ENCODE measurements around the gene ZC3H12D. TPM values are rescaled to one million over a fixed set of nuclear protein-coding genes. Genes with fewer than 3 reads are reported as not detected.

Gene ZC3H12D
- total RNA-seq, 6 donors from 2014 or later, result 1.4 to 5.7 (median 2.6) TPM

DNA sequence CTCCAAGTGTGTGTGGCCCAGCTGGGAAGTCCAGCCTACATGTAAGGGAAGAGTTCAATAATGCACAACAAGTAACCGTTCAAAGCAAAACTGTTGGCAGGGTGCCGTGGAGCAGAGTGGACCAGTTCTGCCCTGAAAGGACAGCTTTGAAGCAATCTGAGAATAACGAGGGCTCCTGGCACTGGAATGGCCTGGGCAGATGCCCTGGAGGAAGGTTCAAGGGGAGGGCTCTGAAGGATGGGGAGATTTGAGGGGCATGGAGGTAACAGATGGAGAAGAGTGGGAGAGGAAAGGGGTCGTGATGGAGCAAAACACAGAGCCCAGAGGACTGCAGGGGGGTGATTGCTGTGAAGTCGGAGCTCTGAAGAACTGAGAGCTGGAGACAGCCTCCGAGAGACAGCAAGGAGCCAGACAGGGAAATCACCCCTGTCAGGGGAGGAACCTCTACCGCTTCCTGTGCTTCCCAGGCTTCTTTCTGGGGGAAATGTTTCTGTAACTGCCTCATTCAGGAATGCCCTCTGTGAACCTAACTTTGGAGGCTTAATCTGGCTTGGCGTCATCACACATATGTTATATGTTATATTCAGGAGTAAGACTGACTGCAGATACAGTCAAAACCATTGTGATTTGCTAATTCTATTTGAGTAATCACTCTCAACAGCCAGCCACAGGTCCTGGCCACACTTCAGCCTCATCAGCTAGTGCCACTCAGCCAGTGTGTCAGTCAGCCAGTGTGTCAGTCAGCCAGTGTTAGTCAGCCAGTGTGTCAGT, 41.2 kb downstream of the ZC3H12D start:
- no peak for TF ChIP-seq CTCF (IDR thresholded peaks at IDR 0.05)
- no peak for TF ChIP-seq EP300 (IDR thresholded peaks at IDR 0.05)
- TF ChIP-seq POLR2AphosphoS5 (IDR thresholded peaks at IDR 0.05), result no peak
- TF ChIP-seq POLR2A (IDR thresholded peaks at IDR 0.05), result no peak
- no peaks in the 10 kb centered on the region for H3K27me3 ChIP-seq
- no peaks in the 10 kb centered on the region for H3K4me1 ChIP-seq
- no peaks in the 10 kb centered on the region for H3K9me3 ChIP-seq
- no peak overlapping the region for H3K27ac ChIP-seq
- no peak for DNase-seq
- no peaks in the 10 kb centered on the region for H3K36me3 ChIP-seq
- 63 to 66% methylated on average over 8 of the region's 8 CpGs for WGBS, 2 donors
- ATAC-seq (ENCODE audit: low FRiP score in 2 of 2), result no peak
- H3K4me3 ChIP-seq, result no peak overlapping the region

DNA sequence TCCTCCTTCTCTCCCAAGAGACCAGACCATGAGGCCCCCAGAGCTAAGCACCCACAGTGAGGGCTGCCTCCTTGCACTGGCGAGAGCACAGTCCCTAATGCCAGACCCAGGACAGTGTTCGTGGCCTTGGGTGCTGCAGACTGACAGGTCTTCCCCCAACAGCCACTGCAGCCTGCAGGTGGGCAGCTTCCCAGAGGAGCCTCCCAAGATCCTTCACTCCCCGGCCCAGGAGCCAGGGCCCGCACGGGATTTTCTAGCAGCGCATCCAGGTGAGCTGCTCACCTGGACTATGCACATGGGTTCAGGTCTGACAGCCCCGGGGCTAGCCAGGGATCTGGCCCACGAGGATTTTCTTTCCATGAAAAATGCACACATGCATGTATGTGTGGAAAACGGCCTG, 43.1 kb downstream of the ZC3H12D start:
- H3K36me3 ChIP-seq, result no peaks in the 10 kb centered on the region
- no peak overlapping the region for H3K27ac ChIP-seq
- TF ChIP-seq EP300 (IDR thresholded peaks at IDR 0.05) (no peak), POLR2A (IDR thresholded peaks at IDR 0.05) (no peak), POLR2AphosphoS5 (IDR thresholded peaks at IDR 0.05) (no peak), CTCF (IDR thresholded peaks at IDR 0.05) (no peak)
- H3K9me3 ChIP-seq, result no peaks in the 10 kb centered on the region
- DNase-seq (no peak), ATAC-seq (ENCODE audit: low FRiP score in 2 of 2) (no peak)
- no peaks in the 10 kb centered on the region for H3K27me3 ChIP-seq
- no peaks in the 10 kb centered on the region for H3K4me1 ChIP-seq
- WGBS, 2 donors, result 85 to 89% methylated on average over 3 to 8 of the region's 9 CpGs
- H3K4me3 ChIP-seq, result no peak overlapping the region

GRCh38 chr6:149440735-149441671, 43.8 kb downstream of the ZC3H12D start:
- Histone ChIP-seq H3K9me3 (no peaks in the 10 kb centered on the region), H3K4me1 (no peaks in the 10 kb centered on the region), H3K27ac (no peak overlapping the region), H3K36me3 (no peaks in the 10 kb centered on the region), H3K4me3 (no peak overlapping the region), H3K27me3 (no peaks in the 10 kb centered on the region)
- ATAC-seq (ENCODE audit: low FRiP score in 2 of 2), result no peak
- TF ChIP-seq POLR2AphosphoS5 (IDR thresholded peaks at IDR 0.05), result no peak
- TF ChIP-seq POLR2A (IDR thresholded peaks at IDR 0.05), result no peak
- TF ChIP-seq EP300 (IDR thresholded peaks at IDR 0.05), result no peak
- no peak for TF ChIP-seq CTCF (IDR thresholded peaks at IDR 0.05)
- DNase-seq, result no peak
- 84% methylated on average over 16 of the region's 16 CpGs for WGBS, 2 donors

DNA sequence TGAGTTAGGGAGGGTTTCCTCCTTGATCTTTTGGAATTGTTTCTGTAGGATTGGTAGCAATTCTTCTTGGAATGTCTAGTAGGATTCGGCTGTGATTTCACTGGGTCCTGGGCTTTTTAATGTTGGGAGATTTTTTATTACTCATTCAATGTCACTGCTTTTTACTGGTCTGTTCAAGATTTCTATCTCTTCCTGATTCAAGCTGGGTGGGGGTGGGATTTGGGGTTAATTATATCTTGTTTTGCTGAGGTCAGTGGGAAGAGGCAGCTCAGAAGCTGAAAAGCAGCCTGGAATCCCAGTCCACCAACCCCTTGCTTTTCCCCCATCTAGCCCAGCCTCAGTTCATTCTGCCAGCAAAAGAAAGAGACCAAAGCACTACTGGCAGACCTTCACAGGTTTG, 45.2 kb downstream of the ZC3H12D start:
- Histone ChIP-seq H3K4me3 (no peak overlapping the region), H3K9me3 (no peaks in the 10 kb centered on the region), H3K36me3 (no peaks in the 10 kb centered on the region), H3K27me3 (no peaks in the 10 kb centered on the region), H3K4me1 (no peaks in the 10 kb centered on the region), H3K27ac (no peak overlapping the region)
- ATAC-seq (ENCODE audit: low FRiP score in 2 of 2), result no peak
- TF ChIP-seq EP300 (IDR thresholded peaks at IDR 0.05), result no peak
- no peak for TF ChIP-seq POLR2A (IDR thresholded peaks at IDR 0.05)
- no peak for TF ChIP-seq CTCF (IDR thresholded peaks at IDR 0.05)
- no peak for TF ChIP-seq POLR2AphosphoS5 (IDR thresholded peaks at IDR 0.05)
- WGBS, 2 donors, result 92 to 93% methylated on average over 1 of the region's 1 CpG
- DNase-seq, result no peak

Data from upper lobe of left lung (tissue), 6 donors.